ENCODE measurements around the gene MPDU1.

MPDU1 gene

GRCh38 chr17:7561028-7561575 lies 22.6 kb upstream of the MPDU1 start:
- peak; percentile 82 to 84 for DNase-seq

- DNase-seq: peak; percentile 90 to 92
Measured at GRCh38 chr17:7561589-7562207, 22.0 kb upstream of the MPDU1 start, which contains the start of gene SENP3. Gene SENP3 (plus strand): TSS chr17:7561919. CDS start chr17:7563077, 1,158 bp downstream.

GRCh38 chr17:7562208-7562605 lies 21.4 kb upstream of the MPDU1 start:
- DNase-seq: no peak

- no peak for DNase-seq
Measured at GRCh38 chr17:7563115-7563869, 20.4 kb upstream of the MPDU1 start.

GRCh38 chr17:7569571-7569970 lies 14.1 kb upstream of the MPDU1 start:
- no peak for DNase-seq

GRCh38 chr17:7570351-7570750 lies 13.3 kb upstream of the MPDU1 start:
- no peak for DNase-seq

GRCh38 chr17:7572338-7572587 lies 11.4 kb upstream of the MPDU1 start:
- DNase-seq: no peak

- peak; percentile 99 to 100 for DNase-seq
Measured at GRCh38 chr17:7572588-7573323, 10.9 kb upstream of the MPDU1 start.

- peak; percentile 90 to 92 for DNase-seq
Measured at GRCh38 chr17:7573324-7574080, 10.2 kb upstream of the MPDU1 start.

- no peak for DNase-seq
Measured at GRCh38 chr17:7574176-7574953, 9.3 kb upstream of the MPDU1 start.

- no peak for DNase-seq
Measured at GRCh38 chr17:7575481-7575883, 8.2 kb upstream of the MPDU1 start.

GRCh38 chr17:7575959-7576358 lies 7.7 kb upstream of the MPDU1 start:
- no peak for DNase-seq

GRCh38 chr17:7576432-7576937 lies 7.2 kb upstream of the MPDU1 start:
- no peak for DNase-seq

GRCh38 chr17:7577327-7578199 lies 6.1 kb upstream of the MPDU1 start:
- DNase-seq: no peak

- DNase-seq: peak; percentile 64 to 80
Measured at GRCh38 chr17:7579001-7579833, 4.4 kb upstream of the MPDU1 start, which contains the start of gene CD68. Gene CD68 (plus strand): TSS chr17:7579638. CDS start chr17:7579678, 40 bp downstream.

- peak in 1 of 2 experiments; percentile 34 for DNase-seq
Measured at GRCh38 chr17:7579834-7580603, 3.6 kb upstream of the MPDU1 start.

- no peak for DNase-seq
Measured at GRCh38 chr17:7580604-7581575, 2.8 kb upstream of the MPDU1 start.

Measured in stimulated activated CD4-positive, alpha-beta T cell treated with anti-CD3 and anti-CD28 coated beads, Interleukin-4, amount 100 ng/mL, for 4 hours (primary cell).